HEK293 (cell line): ENCODE results near the gene ZNF607.

ENCODE experiments used
- TCF7L2 ChIP-seq: IDR thresholded peaks from 2 replicates; pipeline ENCODE4 v1.6.1; 2011; ENCODE audit warnings: low read depth, mild to moderate bottlenecking, inconsistent platforms, low read length, moderate library complexity, borderline replicate concordance
- ZFP3 ChIP-seq: fragments of 450-650 bp; formaldehyde crosslinking; IDR thresholded peaks from 2 replicates; pipeline ENCODE4 v1.5.1; 2016; ENCODE audit warnings: low read depth, missing biosample characterization, missing genetic modification characterization
- TF ChIP-seq, protein P1 (sequence below): fragments of 450-650 bp; formaldehyde crosslinking; IDR thresholded peaks from 2 replicates; pipeline ENCODE4 v1.5.1; 2016; ENCODE audit warnings: missing biosample characterization, missing genetic modification characterization
- TF ChIP-seq, protein P2 (sequence below): fragments of 450-650 bp; formaldehyde crosslinking; IDR thresholded peaks from 2 replicates; pipeline ENCODE4 v1.5.1; 2016; ENCODE audit warnings: missing biosample characterization, missing genetic modification characterization

DNA sequence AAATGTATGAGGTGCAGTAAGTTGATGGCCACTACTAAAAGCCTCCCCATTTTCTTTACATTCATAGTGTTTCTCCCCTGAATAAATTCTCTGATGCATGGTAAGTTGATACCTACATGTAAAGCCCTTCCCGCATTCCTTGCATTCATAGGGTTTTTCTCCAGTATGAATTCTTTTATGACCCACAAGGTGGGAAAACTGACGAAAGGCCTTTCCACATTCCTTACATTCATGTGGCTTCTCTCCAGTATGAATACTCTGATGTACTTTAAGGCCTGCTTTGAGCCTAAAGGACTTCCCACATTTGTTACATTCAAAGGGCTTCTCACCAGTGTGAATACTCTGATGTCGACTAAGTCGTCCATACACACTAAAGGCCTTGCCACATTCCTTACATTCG is 20.5 kb downstream of the ZNF607 start:
- TF ChIP-seq, protein P1, sequence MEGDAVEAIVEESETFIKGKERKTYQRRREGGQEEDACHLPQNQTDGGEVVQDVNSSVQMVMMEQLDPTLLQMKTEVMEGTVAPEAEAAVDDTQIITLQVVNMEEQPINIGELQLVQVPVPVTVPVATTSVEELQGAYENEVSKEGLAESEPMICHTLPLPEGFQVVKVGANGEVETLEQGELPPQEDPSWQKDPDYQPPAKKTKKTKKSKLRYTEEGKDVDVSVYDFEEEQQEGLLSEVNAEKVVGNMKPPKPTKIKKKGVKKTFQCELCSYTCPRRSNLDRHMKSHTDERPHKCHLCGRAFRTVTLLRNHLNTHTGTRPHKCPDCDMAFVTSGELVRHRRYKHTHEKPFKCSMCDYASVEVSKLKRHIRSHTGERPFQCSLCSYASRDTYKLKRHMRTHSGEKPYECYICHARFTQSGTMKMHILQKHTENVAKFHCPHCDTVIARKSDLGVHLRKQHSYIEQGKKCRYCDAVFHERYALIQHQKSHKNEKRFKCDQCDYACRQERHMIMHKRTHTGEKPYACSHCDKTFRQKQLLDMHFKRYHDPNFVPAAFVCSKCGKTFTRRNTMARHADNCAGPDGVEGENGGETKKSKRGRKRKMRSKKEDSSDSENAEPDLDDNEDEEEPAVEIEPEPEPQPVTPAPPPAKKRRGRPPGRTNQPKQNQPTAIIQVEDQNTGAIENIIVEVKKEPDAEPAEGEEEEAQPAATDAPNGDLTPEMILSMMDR (tag by site-specific recombination), result no peak
- TF ChIP-seq, protein P2, sequence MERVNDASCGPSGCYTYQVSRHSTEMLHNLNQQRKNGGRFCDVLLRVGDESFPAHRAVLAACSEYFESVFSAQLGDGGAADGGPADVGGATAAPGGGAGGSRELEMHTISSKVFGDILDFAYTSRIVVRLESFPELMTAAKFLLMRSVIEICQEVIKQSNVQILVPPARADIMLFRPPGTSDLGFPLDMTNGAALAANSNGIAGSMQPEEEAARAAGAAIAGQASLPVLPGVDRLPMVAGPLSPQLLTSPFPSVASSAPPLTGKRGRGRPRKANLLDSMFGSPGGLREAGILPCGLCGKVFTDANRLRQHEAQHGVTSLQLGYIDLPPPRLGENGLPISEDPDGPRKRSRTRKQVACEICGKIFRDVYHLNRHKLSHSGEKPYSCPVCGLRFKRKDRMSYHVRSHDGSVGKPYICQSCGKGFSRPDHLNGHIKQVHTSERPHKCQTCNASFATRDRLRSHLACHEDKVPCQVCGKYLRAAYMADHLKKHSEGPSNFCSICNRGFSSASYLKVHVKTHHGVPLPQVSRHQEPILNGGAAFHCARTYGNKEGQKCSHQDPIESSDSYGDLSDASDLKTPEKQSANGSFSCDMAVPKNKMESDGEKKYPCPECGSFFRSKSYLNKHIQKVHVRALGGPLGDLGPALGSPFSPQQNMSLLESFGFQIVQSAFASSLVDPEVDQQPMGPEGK (tag by site-specific recombination), result no peak
- TF ChIP-seq TCF7L2 (no peak), ZFP3 (tag by site-specific recombination) (no peak)
